RCC 7860 (cell line): ENCODE data around the gene CELF6.
"Not testable (repeated sequence)": the region's sequence is repeated elsewhere in the genome, so short reads cannot be mapped to it uniquely, and the experiment has no call there.

Experiments used
- DNase-seq: peaks from one replicate; pipeline ENCODE4 v3.0.0-alpha.2; 2015; ENCODE audit warnings: low spot score
- FAIRE-seq: peaks from 2 replicates; lab custom pipeline; 2012; peaks lifted over from hg19 to GRCh38; lab: Jason Lieb, UNC

The CELF6 gene

DNA sequence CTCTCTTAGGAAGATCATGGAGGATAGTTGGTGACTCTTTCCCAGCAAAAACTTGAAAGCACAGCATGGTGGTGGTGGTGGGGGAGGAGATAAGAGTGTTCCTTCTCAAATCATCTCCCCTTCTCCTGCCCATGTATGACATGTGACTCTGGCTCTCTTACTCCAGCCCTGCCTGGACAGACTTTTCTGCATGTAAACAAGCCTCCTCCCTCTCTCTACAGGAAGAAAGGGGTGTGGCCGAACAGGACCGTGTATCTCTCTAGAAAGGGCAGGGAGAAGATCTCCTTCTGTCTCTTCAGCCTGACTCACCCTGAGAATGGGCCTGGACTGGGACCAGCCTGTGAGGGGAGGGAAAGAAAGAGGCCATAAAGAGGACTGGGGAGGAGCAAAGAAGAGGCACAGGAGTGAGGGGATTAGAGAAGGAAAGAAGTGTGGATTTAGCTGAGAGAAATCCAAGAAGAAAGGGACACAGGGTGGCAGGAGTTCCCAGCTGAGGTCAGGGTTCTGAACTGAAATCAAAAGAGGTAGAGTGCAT lies 1.5 kb downstream of the CELF6 start:
- no peak for FAIRE-seq
- DNase-seq, result no peak

DNA sequence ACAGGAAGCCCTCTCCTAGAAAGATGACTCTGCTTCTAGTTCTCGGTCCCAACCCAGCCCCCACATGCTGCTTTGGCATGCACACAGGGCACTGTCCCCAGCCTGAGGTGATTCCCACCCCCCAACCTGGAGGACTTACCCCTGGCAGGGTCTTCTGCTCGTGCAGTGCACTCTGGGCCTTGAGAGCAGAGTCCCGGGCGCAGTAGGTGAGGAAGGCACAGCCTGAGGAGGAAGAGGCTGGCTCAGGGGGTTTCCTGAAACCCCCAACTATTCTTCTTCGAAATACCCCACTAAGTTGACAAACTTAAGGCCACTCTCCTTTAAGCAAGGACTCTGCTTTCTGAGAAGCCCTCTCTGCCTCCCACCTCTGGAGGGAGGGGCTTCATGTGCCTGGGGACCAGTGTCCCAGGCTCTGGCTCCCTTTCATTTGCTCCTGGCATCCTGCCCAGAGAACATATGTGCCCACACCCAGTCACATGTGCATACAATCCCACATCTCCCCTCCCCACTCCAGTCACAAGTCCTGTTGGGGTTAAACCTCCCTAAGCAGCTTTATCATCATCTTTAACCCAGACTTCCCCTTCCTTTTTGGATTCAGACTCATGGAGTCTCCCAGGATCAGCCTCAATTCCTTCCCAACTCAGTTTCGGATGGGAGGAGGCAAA lies 4.1 kb downstream of the CELF6 start:
- no peak for DNase-seq

DNA sequence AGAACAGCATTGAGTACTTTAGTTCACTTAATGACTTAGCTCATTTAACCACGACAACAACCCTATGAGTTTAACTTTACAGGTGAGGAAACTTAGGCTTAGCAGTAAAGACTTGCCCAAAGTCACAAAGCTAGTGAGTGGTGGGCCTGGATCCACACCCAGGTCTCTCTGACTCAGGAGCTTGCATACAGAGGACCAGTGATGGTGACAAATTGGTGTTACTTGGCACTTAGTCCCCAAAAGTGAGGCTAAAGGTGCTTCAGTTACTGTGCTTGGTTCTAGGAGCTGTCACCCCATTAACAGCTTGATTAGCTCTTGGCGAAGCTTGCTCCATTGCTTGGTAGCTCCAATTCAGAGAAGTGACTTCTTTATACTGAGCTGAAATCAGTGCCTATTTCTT lies 6.1 kb downstream of the CELF6 start:
- DNase-seq, result no peak
- FAIRE-seq, result no peak

More for the DNA sequence above, 4.1 kb downstream of the CELF6 start:
- no peak for FAIRE-seq

DNA sequence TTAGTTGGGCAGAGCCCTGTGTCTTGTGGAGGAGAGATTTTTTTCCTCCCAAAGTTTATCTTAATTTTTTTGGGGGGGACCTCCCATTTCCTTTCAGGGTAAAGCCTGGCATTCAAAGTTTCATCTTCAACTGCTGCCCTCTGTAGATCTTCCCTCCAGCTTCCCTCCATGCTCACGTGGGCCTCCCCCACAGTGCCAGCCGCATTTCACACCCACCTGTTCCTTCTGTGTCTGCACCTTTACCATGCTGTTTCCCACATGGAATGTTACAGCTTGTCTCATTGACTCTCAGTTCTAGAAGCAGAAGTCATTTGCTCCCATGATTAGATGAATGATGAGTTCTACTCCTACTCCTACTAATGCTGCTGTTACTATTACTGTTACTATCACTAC lies 6.5 kb downstream of the CELF6 start:
- DNase-seq (no peak), FAIRE-seq (no peak)

DNA sequence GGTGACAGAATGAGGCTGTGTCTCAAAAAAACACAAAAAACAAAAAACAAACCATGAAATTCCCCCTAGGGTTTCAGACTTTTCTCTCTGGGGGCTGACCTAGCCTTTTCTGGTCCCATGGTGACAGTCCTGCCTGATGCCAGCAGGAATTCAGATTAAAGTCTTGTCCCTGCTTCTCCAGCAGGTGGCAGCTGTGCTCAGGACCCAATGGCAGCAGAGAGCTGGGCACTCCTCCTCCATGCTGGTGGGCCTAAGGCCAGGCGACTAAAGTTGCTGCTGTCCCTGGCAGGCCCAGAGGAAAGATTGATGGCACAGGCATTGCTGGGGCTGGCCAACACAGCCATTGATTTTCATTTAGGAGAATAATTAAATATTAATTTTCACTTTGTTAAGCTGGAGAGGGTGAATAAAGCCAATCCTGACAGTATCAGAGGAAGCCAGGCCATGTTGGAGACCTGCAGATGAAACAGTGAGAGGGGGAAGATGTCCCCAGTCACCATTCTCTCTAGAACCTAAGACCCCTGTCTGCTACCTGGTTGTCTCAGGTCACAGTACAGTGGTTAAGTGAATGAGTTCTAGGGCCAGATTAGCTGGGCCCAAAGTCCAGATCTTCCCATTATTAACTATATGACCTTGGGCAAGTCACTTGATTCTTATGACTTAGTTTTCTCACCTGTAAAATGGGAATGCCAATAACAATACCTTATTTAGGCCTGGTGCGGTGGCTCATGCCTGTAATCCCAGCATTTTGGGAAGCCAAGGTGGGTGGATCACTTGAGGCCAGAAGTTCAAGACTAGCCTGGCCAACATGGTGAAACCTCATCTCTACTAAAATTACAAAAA lies 7.1 kb downstream of the CELF6 start:
- peak; percentile 47 for DNase-seq
- FAIRE-seq, result no peak

DNA sequence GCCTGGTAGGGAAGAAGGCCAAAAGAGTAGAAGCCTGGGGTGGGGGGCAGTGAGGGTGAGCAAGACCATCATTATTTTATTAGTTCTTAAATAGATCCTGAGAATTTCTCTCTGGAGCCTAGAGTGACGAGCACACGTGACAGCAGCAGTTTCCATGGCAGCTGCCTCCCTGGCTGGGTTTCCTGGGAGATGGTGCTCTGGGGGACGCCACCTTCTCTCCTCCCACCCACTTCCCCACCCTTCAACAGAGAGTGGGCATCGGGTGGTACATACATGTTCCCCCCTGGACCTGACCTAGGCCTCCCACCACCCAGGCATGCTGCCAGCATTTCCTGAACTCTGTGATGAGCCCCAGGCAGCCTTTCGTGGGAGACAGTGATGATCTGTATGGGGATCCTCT lies 12.9 kb downstream of the CELF6 start:
- FAIRE-seq, result no peak
- DNase-seq, result no peak

DNA sequence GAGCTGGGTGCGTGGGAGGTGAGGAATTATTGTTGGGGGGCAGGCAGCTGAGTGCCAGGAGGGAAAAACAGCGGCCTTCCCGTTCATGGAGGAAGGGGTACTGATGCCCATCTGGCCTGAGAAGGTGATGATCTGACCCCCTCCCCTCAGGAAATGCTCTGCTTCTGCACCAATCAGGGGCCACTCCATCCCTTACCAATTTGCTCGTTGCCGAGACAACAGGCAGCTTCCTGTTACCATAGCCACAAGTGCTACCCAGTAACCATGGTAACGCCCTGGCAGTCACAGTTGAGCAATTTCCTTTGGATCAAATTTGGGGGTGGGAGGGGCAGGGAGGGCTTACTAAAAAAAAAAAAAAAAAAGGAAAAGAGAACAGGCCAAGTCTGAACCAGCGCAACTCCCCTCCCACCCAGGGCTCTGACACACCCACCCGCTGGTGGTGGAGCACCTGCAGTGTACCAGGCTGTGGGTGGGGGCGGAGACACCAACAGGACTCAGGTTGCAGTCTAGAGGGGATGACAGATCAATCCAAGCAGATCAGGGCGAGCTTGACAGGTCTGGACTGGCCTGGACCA lies 13.7 kb downstream of the CELF6 start:
- DNase-seq (no peak), FAIRE-seq (no peak)

DNA sequence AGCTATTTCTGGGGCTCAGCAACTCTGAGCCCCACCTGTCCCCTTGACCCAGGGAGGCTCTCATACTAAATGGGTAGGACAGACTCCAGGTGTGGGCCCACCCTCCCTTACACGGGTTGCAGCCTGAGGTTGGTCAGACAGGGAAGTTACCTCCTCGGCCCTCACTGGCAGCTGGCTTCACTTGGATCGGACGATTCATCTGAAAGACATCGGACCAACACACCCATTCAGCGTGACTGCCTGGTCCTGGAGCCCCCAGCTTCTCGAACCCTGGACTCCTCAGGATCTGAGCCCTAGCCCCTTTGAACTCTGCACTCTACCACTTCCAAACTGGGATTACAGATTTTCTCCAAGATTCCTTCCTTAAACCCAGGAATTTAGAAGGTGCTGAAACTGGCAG lies 15.4 kb downstream of the CELF6 start:
- DNase-seq (no peak), FAIRE-seq (no peak)

DNA sequence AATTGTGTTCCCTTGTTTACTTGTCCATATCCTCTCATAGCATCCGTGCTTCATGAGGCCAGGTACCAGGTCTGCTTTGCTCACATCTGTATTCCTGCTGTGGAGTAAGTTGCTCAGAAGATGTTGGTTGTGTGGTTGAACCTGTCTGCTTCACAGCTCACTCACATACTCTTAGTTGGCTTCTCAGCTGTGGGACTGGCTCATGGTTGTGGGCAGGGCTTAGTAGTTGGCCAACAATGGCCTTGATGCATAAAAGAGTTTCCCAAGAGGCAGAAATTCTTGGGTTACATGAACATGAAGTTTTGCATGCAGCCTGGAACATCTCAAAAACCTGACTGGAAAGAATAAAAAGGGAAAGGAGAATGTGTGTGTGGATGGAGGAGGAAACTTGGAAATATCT lies 17.0 kb downstream of the CELF6 start:
- no peak for FAIRE-seq
- no peak for DNase-seq

DNA sequence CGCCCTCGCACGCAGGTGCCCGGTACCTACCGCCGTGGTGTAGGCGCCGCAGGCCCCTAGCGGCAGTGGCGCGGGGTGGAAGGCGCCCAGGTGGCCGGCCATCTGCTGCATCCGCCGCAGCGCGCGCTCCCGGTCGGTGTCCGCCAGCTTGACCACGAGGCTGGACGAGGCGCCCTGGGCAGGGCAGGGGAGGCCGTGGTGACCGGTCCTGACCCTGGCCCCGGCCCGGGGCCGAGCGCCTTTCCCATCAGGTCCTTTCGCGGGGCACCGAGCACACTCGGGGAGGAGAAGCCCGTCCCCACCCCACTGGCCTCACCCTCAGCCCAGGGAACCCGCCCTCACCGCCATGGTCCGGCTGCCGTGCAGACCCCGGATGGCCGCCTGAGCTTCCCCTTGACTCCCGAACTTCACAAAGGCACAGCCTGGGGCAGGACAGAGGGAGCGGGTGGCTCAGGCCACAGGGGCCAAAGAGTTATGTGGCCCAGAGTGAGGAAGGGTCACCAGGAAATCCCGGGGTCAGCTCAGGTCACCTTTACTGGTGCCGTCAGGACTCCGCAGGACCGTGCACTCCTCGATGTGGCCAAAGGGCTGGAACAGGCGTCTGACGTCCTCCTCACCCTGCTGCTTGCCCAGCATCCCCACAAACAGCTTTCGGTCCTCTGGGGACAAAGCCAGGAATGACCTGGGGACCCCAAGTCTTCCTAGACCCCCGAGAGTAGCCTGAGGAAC lies 30.2 kb downstream of the CELF6 start:
- FAIRE-seq (no peak), DNase-seq (no peak)

DNA sequence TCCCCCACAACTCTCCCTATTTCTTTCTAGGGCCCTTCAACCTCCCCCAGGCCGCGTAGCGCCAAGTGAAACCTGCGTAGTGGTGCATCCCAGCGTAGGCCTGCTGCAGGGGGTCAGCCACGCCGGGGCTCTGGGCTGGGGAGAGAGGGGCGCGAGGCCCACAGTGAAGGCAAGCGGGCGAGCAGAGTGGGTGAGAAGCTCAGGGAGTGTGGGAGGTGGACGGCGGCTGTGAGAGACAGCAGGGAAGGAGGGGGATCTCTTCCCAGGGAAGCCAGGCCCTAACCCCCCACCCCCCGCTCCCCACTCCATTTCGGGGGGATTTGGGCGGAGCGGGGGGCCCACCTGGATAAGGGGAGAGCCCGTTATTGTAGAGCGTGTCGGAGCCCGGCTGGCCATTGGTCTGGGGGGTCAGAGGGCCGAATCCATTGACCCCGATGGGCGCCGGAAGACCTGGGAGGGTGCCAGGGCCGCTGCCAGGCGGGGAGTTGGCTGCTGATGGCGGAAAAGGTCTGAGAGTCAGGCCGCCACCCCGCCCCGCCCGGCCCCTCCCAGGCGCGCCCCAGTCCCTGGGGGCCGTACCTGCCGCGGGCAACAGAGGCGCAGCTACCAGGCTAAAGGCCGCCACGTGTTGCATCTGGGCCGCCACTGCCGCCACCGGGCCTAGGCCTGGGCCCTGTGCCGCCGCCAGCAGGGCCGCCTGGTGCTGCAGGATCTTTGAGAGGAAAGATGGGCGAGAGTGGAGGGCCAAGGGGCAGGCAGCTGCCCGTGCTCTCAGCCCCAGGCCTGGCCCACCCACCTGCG lies 31.0 kb downstream of the CELF6 start:
- FAIRE-seq (no peak), DNase-seq (no peak)

DNA sequence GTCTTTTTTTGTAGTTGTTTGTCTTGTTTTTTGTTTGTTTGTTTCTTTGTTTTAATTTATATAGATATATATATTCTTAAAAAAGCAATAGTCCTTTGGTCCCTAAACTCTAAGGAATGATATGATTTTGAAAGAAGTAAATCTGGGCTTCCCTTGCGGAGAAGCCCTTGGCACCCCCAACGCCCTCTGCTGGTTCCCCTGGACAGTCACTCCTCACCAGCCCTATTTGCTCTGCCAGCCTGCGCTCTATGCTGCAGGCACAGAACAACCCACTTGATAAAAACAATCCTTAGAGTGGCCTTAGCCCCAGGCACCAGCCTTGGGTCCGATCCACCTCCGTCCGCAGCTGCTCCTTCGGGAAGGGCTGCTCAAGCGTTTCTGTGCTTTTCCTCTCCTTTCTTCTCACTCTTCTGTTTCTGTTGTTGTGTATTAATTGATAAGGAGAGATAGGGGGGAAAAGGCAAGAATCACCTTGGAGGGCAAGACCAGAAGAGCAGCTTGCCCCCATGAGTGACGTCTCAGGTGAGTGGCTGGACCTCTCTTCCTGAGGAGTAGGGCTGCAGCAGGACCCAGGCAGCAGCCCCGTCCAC lies 33.9 kb downstream of the CELF6 start:
- DNase-seq (no peak), FAIRE-seq (no peak)

DNA sequence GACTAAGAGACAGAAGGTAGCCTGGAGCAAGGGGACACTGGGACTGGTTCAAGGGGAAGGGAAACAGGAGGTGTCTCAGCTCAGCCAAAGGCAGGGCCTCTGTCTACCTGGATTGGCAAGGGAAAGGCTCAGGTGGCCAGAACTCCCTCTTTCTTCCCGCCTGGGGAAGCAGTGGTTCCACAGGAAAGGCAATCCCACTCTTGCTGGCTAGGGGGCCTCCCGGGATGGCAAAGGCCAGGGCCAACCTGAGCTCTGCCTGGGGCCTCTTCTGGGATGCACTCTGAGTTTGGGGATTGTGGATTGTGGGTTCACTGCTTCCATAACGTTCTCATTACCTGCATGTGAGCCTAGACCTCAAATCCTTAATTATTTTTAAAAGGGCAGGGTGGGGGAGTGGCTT lies 34.6 kb downstream of the CELF6 start:
- FAIRE-seq, result no peak

DNA sequence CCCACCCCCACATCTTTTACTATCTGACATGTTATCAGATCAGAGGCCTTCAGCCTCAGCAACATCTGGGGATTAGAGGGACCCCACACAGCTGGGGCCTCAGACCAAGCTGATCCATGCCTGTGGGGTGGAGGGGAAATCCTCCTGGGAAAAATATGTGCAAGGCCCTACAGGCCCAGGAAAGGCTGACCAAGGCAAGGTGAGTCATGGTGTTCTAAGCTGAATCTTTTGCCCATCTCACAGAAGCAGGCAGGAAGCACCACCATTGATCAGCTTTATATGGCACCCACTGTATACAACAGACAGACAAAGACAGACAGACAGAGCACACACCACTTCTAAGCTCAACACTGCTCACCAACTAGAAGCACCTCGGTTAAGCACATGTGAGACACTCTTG lies 35.2 kb downstream of the CELF6 start:
- FAIRE-seq (no peak), DNase-seq (no peak)

More for the DNA sequence above, 34.6 kb downstream of the CELF6 start:
- no peak for DNase-seq

DNA sequence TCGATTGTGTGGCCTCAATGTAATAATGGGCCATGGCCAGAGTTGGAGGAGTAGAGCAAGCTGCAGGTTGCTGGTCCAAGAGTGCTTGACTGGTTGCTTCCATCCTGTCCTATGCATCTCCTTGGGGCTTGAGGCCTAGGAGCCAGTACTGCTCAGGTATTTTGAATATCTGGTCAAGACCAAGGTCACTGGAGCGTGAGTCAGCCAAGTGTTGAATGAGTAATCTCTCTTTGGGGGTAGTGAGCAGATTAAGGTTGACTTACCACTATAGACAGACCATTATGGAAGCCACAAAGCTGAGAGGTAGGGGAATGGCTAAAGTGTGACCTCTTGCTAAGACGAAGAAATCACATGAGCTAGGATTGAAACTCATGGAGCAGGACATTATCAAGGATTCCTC lies 38.2 kb downstream of the CELF6 start:
- DNase-seq, result peak; percentile 70
- peak; percentile 79 for FAIRE-seq

DNA sequence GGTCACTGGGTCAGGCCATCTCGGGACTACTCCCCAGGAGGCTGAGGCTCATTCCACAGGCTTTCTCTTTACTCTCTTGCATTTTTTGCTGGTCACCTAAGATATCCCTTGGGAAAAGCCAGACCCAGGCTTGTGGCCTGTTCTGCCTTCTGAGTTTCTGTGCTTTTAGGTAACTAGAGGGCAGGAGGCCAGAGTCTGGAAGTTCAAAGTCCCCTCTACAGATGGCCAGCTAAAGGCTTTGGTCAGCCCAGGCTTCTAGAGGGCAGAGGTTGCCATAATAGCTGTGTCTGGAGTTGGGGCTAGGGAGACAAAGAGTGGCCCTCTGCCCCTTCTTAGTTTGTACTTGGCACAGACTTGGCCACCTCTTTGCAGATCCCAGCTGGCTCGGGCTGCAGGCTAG lies 39.2 kb downstream of the CELF6 start:
- FAIRE-seq, result no peak

DNA sequence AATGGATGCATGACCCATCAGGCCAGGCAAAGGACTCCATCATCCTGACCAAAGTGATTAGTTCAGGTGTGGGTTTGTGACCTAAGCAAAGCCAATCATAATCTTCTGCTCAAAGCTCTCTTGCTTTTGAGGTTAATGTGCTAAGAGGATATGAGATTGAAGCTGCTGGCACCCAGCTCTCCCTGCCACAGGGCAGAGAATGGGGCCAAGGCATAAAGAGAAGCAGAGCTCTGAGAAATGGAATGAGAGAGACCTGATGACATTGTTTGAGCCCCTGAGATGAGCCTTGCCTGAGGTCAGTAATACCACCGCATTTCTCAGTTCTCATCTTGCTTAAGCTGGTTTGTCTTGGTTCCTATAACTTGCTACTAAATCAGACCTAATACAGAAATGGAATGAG lies 41.2 kb downstream of the CELF6 start:
- no peak for FAIRE-seq
- DNase-seq, result no peak

More for the DNA sequence above, 39.2 kb downstream of the CELF6 start:
- no peak for DNase-seq

DNA sequence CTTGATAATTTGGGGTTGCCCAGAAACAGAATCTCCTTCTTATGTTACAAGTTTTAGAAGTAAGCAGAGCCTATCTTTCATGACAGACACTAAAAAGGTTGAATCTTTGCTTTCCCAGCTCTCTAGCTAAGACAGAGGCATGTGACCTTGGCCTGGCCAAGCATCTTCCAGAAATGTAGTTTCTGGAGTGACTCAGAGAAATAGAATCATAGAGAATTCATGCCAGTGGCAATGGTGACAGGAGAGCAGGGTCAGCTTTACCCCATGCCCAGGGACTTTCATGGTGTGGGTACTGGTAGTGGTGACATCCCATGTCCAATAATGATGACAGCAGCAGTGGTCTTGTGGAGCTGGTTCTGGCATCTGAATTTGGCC lies 43.6 kb downstream of the CELF6 start:
- no peak for FAIRE-seq
- no peak for DNase-seq

DNA sequence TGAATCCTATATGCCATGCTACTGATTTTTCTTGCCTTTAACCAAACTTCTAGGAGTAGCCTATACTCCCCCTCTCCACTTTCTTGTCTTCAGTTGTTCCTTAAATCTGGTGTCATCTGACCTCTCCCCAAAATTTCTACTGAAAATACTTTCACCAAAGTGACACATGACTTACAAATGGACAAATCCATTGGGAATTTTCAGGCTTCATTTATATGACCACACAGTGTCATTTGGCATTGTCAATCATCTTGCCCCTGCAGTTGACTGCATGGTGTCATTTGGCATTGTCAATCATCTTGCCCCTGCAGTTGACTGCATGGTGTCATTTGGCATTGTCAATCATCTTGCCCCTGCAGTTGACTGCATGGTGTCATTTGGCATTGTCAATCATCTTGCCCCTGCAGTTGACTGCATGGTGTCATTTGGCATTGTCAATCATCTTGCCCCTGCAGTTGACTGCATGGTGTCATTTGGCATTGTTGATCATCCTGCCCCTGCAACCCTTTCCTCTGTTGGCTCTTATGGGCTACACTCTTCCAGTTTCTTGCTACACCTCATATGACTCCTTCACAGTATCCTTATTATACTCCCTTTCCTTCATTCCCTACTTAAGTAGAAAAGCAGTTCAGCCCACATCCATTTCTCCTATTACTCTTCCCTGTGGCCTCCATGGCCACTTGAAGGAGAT lies 44.2 kb downstream of the CELF6 start:
- not testable (repeated sequence) for DNase-seq, FAIRE-seq
